Colonic mucosa (tissue), 4 donors: Measurements from ENCODE around the gene SPDEF. TPM values are rescaled to one million over a fixed set of nuclear protein-coding genes. Genes with fewer than 3 reads are reported as not detected.

Experiments
- DNase-seq: peaks from one replicate; pipeline ENCODE4 v3.0.0-alpha.2; 2020
- H3K27ac ChIP-seq: fragments of 200-600 bp; one replicate; pipeline ENCODE4 v1.8.0; 2021
- H3K27me3 ChIP-seq: fragments of 200-600 bp; one replicate; pipeline ENCODE4 v1.8.0; 2021
- H3K36me3 ChIP-seq: fragments of 200-600 bp; one replicate; pipeline ENCODE4 v1.8.0; 2021
- H3K4me1 ChIP-seq: fragments of 200-600 bp; one replicate; pipeline ENCODE4 v1.8.0; 2021; ENCODE audit warnings: mild to moderate bottlenecking
- H3K4me3 ChIP-seq: fragments of 200-600 bp; one replicate; pipeline ENCODE4 v1.8.0; 2021
- H3K9ac ChIP-seq, 2 donors: one replicate each; pipeline ENCODE4 v1.7.0; 2013; ENCODE audit warnings: control low read depth in 2 of 2, low read depth in 2 of 2, low read length in 2 of 2
- H3K9me3 ChIP-seq: fragments of 200-600 bp; one replicate; pipeline ENCODE4 v1.8.0; 2021
- intact Hi-C: fragments of 100-400 bp; cut with DNase I; formaldehyde crosslinking; loops from one replicate; pipeline ENCODE4 v1.14.1; 2022
- total RNA-seq, 2 donors: library from RNA; stranded (reverse); fragmentation: NEBNext Ultra II Directional in 1 of 2; extraction: Animal tissue kit (Norgen Biotek cat#: 25700) in 1 of 2; gene quantifications; one replicate each; pipeline ENCODE4 v1.2.1, GENCODE V29; 2021
- TF ChIP-seq, protein P1 (sequence below): fragments of 200-600 bp; IDR thresholded peaks from one replicate; pipeline ENCODE4 v1.8.0; 2022; ENCODE audit warnings: antibody characterized with exemption, mild to moderate bottlenecking
- donor health status: healthy.
- donor health status: DM: no; HTN: no; CAD: no.
- donor health status: DM: no; HTN: no; CAD: no.

SPDEF gene
- total RNA-seq, 2 donors from 2014 or later = 71.0 to 102 TPM

DNA sequence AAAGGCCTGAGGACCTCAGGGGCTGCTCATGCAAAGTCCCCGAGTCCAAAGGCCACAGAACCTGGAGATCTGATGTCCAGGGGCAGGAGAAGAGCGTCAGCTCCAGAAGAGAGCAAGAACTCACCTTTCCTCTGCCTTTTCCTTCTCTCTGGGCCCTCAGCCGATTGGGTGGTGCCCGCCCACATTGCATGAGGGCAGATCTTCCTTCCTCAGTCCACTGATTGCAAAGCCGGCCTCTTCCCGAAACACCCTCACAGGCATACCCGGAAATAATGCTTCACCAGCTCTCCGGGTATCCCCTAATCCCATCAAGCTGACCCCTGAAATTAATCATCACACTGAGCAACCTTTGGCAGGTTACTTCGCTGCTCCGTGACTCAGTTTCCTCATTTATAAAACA is 33.4 kb downstream of the SPDEF start:
- Histone ChIP-seq H3K27me3 (no peaks in the 10 kb centered on the region), H3K4me1 (no peaks in the 10 kb centered on the region), H3K4me3 (no peak overlapping the region), H3K9ac (no peak overlapping the region), H3K36me3 (no peaks in the 10 kb centered on the region), H3K27ac (no peak overlapping the region), H3K9me3 (no peaks in the 10 kb centered on the region)
- DNase-seq = no peak
- intact Hi-C loops = no loop called here
- TF ChIP-seq, protein P1, sequence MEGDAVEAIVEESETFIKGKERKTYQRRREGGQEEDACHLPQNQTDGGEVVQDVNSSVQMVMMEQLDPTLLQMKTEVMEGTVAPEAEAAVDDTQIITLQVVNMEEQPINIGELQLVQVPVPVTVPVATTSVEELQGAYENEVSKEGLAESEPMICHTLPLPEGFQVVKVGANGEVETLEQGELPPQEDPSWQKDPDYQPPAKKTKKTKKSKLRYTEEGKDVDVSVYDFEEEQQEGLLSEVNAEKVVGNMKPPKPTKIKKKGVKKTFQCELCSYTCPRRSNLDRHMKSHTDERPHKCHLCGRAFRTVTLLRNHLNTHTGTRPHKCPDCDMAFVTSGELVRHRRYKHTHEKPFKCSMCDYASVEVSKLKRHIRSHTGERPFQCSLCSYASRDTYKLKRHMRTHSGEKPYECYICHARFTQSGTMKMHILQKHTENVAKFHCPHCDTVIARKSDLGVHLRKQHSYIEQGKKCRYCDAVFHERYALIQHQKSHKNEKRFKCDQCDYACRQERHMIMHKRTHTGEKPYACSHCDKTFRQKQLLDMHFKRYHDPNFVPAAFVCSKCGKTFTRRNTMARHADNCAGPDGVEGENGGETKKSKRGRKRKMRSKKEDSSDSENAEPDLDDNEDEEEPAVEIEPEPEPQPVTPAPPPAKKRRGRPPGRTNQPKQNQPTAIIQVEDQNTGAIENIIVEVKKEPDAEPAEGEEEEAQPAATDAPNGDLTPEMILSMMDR = no peak

DNA sequence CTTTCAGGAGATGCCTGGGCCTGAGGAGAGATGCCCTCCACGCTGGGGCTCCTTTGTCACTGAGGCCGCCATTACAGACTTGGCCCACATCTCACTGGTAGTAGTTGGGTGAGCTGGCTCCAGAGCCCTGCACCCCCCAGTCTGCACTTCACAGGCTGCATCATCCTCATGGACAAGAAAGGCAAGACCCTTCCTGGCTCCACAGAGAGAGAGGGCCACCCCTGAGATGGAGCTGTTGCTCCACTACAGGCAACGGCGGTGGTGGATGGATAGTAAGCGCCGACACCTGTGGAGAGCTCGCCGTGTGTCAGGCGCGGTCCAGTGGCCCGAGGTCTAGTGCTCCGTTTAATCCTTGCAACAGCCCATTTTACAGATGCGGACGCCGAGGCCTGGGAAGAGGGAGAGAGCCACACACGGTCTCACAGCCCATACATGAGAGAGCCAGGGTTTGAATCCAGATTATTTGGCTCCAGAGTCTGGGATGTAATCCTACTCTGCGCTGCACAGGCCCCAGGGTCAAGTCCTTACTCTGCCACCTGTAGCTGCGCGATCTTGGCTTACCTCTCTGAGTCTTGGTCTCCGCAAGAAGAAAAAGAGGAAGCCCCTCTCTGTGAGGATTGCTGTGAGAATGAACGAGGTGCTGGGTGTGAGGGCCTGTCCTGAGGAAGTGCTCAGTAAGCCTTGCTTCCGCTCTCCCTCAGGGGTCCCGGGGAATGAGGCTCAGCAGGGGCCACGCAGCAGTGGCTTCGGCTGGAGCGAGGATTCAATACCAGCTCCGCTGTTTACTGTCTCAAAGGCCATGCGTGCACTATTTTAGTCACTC is 34.5 kb downstream of the SPDEF start:
- H3K9me3 ChIP-seq = no peaks in the 10 kb centered on the region
- no peak for DNase-seq
- intact Hi-C loops = no loop called here

DNA sequence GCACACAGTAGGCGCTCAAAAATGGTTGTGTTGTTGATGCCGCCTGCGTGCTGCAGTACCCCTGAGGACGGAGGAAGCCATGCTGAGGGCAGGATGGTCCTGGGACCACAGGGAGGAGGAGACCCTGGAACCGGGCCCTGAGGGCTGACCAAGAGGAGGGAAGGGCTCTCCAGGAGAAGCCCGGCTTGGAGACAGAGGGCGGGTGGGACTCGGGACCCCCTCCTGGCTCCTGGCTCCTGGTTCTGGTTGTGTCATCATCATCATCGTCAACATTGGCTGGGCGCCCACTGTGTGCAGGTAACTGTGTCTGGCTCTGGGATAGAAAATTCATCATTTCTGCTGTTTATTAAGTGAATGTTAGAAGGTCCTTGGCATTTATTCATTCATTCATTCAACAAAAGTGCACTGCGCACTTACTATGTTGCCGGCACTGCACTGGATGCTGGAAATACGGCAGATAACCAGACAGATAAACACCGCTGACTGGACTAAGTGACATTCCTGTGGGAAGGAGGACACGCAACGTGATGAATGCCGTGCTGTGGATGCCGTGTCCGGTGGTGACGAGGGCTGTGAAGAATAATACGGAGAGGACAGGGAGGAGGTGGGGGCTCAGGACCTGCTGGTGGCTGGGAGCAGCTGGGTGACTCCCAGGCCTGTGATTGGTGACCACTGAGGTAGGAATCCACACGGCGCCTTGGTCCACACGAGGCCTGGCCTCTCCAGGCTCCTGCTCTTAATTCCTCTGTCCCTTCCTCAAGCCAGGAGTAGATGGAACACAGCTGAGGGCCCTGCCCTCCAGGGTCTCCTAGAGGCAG is 35.3 kb downstream of the SPDEF start:
- Histone ChIP-seq H3K9me3 (no peaks in the 10 kb centered on the region), H3K27ac (no peak overlapping the region), H3K27me3 (no peaks in the 10 kb centered on the region), H3K36me3 (no peaks in the 10 kb centered on the region), H3K4me3 (no peak overlapping the region), H3K4me1 (no peaks in the 10 kb centered on the region), H3K9ac (no peak overlapping the region)
- TF ChIP-seq, protein P1 = no peak
- intact Hi-C loops = no loop called here
- DNase-seq = no peak

More for the DNA sequence above, 34.5 kb downstream of the SPDEF start:
- no peaks in the 10 kb centered on the region for H3K27me3 ChIP-seq
- TF ChIP-seq, protein P1 = no peak
- H3K9ac ChIP-seq = no peak overlapping the region
- H3K4me3 ChIP-seq = no peak overlapping the region
- H3K27ac ChIP-seq = no peak overlapping the region
- H3K36me3 ChIP-seq = no peaks in the 10 kb centered on the region
- H3K4me1 ChIP-seq = no peaks in the 10 kb centered on the region

DNA sequence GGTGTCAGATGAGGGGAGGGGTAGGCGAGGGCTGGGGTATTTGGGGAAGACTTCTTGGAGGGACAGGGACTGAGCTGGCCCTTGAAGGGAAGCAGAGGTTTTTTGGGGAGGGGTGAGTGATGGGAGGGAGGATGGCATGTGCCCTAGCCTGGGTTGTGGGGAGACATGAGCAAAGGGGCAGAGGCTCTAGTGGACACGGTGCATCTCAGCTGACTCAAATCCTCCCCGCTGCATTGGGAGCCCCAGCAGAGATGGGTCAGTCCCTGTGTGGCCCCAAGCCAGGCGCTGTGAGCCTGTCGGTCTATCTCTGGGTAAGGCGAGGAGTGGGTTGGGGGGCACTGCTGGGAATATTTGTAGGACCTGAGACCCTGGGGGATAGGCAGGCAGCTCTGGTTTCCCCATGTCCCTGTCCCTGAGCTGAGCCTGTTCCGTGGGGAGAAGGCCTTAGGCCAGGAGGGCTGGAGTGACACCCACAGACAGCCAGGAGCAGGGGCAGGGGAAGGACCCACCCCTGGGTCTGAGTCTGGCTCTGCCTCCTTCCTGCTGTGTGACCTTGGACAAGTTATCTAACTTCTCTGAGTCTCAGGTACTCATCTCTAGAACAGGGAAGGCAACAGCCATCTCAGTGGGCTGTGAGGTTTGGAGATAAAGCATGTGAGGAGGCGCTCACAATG is 36.0 kb downstream of the SPDEF start:
- Histone ChIP-seq H3K36me3 (no peaks in the 10 kb centered on the region), H3K27ac (no peak overlapping the region), H3K4me1 (no peaks in the 10 kb centered on the region), H3K9ac (no peak overlapping the region), H3K4me3 (no peak overlapping the region), H3K9me3 (no peaks in the 10 kb centered on the region), H3K27me3 (no peaks in the 10 kb centered on the region)
- intact Hi-C loops = no loop called here
- no peak for DNase-seq
- TF ChIP-seq, protein P1 = no peak

DNA sequence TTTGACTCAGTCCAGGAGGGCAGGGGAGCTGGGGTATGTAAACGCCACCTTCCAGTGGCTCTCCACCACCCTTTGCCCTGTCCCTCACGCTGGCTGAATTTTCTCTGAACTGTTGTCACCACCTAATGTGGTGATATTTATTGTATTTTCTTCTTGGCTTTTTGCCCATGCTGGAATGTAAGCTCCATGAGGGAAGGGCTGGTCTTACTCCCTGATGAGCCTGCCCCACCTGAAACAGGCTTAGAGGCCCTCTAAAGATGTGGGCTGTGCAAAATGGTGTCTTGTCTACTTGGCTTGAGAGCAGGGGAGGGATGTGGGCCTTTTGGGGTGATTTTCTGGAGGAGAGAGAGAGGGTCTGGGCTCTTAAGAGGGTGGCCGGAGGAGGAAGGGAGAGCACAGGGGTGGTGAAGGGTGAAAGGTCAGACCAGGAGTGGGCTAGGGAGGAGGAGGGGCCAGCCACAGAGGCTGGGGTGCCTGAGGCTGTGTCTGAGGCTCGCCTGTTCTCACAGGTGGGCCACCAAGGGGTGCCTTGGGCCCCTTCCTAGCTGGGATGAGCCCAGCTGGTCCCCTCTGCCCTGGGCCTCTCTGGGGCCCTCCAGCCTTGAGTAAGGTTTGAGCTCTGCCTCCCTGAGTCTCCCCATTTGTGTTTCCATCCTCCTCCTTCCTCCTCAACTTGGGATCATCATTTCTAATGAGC is 37.3 kb downstream of the SPDEF start:
- no peak for DNase-seq
- no peaks in the 10 kb centered on the region for H3K4me1 ChIP-seq
- intact Hi-C loops = no loop called here
- H3K36me3 ChIP-seq = no peaks in the 10 kb centered on the region
- no peak overlapping the region for H3K9ac ChIP-seq
- no peaks in the 10 kb centered on the region for H3K9me3 ChIP-seq
- H3K27me3 ChIP-seq = no peaks in the 10 kb centered on the region
- no peak overlapping the region for H3K4me3 ChIP-seq
- H3K27ac ChIP-seq = no peak overlapping the region
- TF ChIP-seq, protein P1 = no peak
